GM12873 (cell line): ENCODE data around the gene ZNF280C.
A peak's percentile ranks its signal among the peaks of the same experiment; 100 is the strongest.

Experiments
- CTCF ChIP-seq: IDR thresholded peaks from 2 replicates; pipeline ENCODE4 v1.5.1; 2012; ENCODE audit warnings: low read depth, mild to moderate bottlenecking, moderate library complexity, low read length, control low read depth; ENCODE audit not compliant: insufficient read depth; ENCODE audit errors: missing control alignments

Gene ZNF280C

GRCh38 chrX:130268449-130269170, at the start of gene ZNF280C:
Gene ZNF280C, minus strand, starts transcription at chrX:130268899. Its CDS starts 8,450 bp downstream, at chrX:130260449.
- TF ChIP-seq CTCF, result peak; percentile 37

- peak; percentile 27 for TF ChIP-seq CTCF
These were observed 36.1 kb upstream of the ZNF280C start for GRCh38 chrX:130304587-130305368.

- TF ChIP-seq CTCF, result no peak
These were observed 33.3 kb upstream of the ZNF280C start for GRCh38 chrX:130301977-130302376.

- no peak for TF ChIP-seq CTCF
These were observed 32.7 kb upstream of the ZNF280C start for GRCh38 chrX:130301405-130301804.

- TF ChIP-seq CTCF, result no peak
These were observed 31.2 kb upstream of the ZNF280C start for GRCh38 chrX:130300010-130300282.

GRCh38 chrX:130299279-130300009, 30.7 kb upstream of the ZNF280C start:
- TF ChIP-seq CTCF, result no peak

GRCh38 chrX:130296743-130297142, 28.0 kb upstream of the ZNF280C start:
- TF ChIP-seq CTCF, result no peak
